Measurements from ENCODE around the gene RAB8B.

The RAB8B gene

GRCh38 chr15:63188926-63189871 lies at the start of gene RAB8B:
RAB8B (plus strand) TSS chr15:63189606; CDS start chr15:63189625, 19 bp downstream.
- peak; percentile 99 for DNase-seq (ENCODE audit: low read depth)

GRCh38 chr15:63140936-63141335 lies 48.5 kb upstream of the RAB8B start:
- DNase-seq (ENCODE audit: low read depth): no peak

- DNase-seq (ENCODE audit: low read depth): no peak
These were observed 44.0 kb upstream of the RAB8B start for GRCh38 chr15:63145426-63145825.

- DNase-seq (ENCODE audit: low read depth): no peak
These were observed 42.7 kb upstream of the RAB8B start for GRCh38 chr15:63146684-63147083.

GRCh38 chr15:63151665-63152064 lies 37.7 kb upstream of the RAB8B start:
- no peak for DNase-seq (ENCODE audit: low read depth)

GRCh38 chr15:63155486-63155885 lies 33.9 kb upstream of the RAB8B start:
- DNase-seq (ENCODE audit: low read depth): no peak

- DNase-seq (ENCODE audit: low read depth): no peak
These were observed 33.2 kb upstream of the RAB8B start for GRCh38 chr15:63156086-63156710.

GRCh38 chr15:63156755-63157117 lies 32.7 kb upstream of the RAB8B start:
- no peak for DNase-seq (ENCODE audit: low read depth)

- peak; percentile 75 for DNase-seq (ENCODE audit: low read depth)
These were observed 32.1 kb upstream of the RAB8B start, which contains the start of gene RPS27L for GRCh38 chr15:63157118-63157843. RPS27L (minus strand) TSS chr15:63157477; CDS start chr15:63157405, 72 bp downstream.

- DNase-seq (ENCODE audit: low read depth): no peak
These were observed 31.4 kb upstream of the RAB8B start for GRCh38 chr15:63157891-63158431.

- no peak for DNase-seq (ENCODE audit: low read depth)
These were observed 28.8 kb upstream of the RAB8B start for GRCh38 chr15:63160638-63161037.

GRCh38 chr15:63163217-63163616 lies 26.2 kb upstream of the RAB8B start:
- DNase-seq (ENCODE audit: low read depth): no peak

- no peak for DNase-seq (ENCODE audit: low read depth)
These were observed 24.1 kb upstream of the RAB8B start for GRCh38 chr15:63165166-63165859.

GRCh38 chr15:63166219-63166618 lies 23.2 kb upstream of the RAB8B start:
- no peak for DNase-seq (ENCODE audit: low read depth)

- DNase-seq (ENCODE audit: low read depth): no peak
These were observed 19.6 kb upstream of the RAB8B start for GRCh38 chr15:63169788-63170187.

- no peak for DNase-seq (ENCODE audit: low read depth)
These were observed 17.0 kb upstream of the RAB8B start for GRCh38 chr15:63172376-63172775.

GRCh38 chr15:63172851-63173451 lies 16.5 kb upstream of the RAB8B start:
- DNase-seq (ENCODE audit: low read depth): no peak

GRCh38 chr15:63176302-63176701 lies 13.1 kb upstream of the RAB8B start:
- no peak for DNase-seq (ENCODE audit: low read depth)

GRCh38 chr15:63178034-63178433 lies 11.4 kb upstream of the RAB8B start:
- no peak for DNase-seq (ENCODE audit: low read depth)

GRCh38 chr15:63180746-63181145 lies 8.7 kb upstream of the RAB8B start:
- DNase-seq (ENCODE audit: low read depth): no peak

GRCh38 chr15:63181648-63182047 lies 7.8 kb upstream of the RAB8B start:
- DNase-seq (ENCODE audit: low read depth): no peak

All from stimulated activated CD8-positive, alpha-beta memory T cell treated with anti-CD3 and anti-CD28 coated beads, Interleukin-7, amount 100 ng/mL, for 24 hours (primary cell).